Activated CD8-positive, alpha-beta memory T cell treated with anti-CD3 and anti-CD28 coated beads, Interleukin-2, amount 50 U/mL, for 1 hour (primary cell): ENCODE results near the gene RUNX2.
"Not testable (repeated sequence)": the region's sequence is repeated elsewhere in the genome, so short reads cannot be mapped to it uniquely, and the experiment has no call there.

Source experiments
- DNase-seq: peaks from one replicate; pipeline ENCODE4 v3.0.0-alpha.2; 2020; ENCODE audit errors: extremely low read depth

Gene RUNX2

GRCh38 chr6:45648262-45648620 lies 320.1 kb downstream of the RUNX2 start:
- no peak for DNase-seq

- no peak for DNase-seq
These were observed 322.5 kb downstream of the RUNX2 start for GRCh38 chr6:45650524-45651135.

- no peak for DNase-seq
These were observed 323.2 kb downstream of the RUNX2 start for GRCh38 chr6:45651301-45651700.

- DNase-seq: no peak
These were observed 324.3 kb downstream of the RUNX2 start for GRCh38 chr6:45652416-45652815.

- no peak for DNase-seq
These were observed 325.2 kb downstream of the RUNX2 start for GRCh38 chr6:45653117-45653883.

GRCh38 chr6:45654673-45655072 lies 326.5 kb downstream of the RUNX2 start:
- no peak for DNase-seq

- no peak for DNase-seq
These were observed 327.8 kb downstream of the RUNX2 start for GRCh38 chr6:45655745-45656476.

- no peak for DNase-seq
These were observed 329.1 kb downstream of the RUNX2 start for GRCh38 chr6:45657226-45657625.

- DNase-seq: no peak
These were observed 330.3 kb downstream of the RUNX2 start for GRCh38 chr6:45658400-45658799.

GRCh38 chr6:45658958-45659357 lies 330.8 kb downstream of the RUNX2 start:
- no peak for DNase-seq

GRCh38 chr6:45661661-45662060 lies 333.5 kb downstream of the RUNX2 start:
- DNase-seq: no peak

GRCh38 chr6:45663251-45664221 lies 335.4 kb downstream of the RUNX2 start:
- no peak for DNase-seq

- no peak for DNase-seq
These were observed 336.6 kb downstream of the RUNX2 start for GRCh38 chr6:45664707-45665106.

GRCh38 chr6:45665859-45666258 lies 337.7 kb downstream of the RUNX2 start:
- no peak for DNase-seq

- no peak for DNase-seq
These were observed 338.7 kb downstream of the RUNX2 start for GRCh38 chr6:45666846-45667245.

GRCh38 chr6:45667300-45667699 lies 339.2 kb downstream of the RUNX2 start:
- DNase-seq: no peak

- no peak for DNase-seq
These were observed 339.6 kb downstream of the RUNX2 start for GRCh38 chr6:45667766-45668165.

GRCh38 chr6:45668705-45669104 lies 340.6 kb downstream of the RUNX2 start:
- DNase-seq: no peak

GRCh38 chr6:45673167-45673566 lies 345.0 kb downstream of the RUNX2 start:
- DNase-seq: not testable (repeated sequence)

GRCh38 chr6:45675166-45675565 lies 347.0 kb downstream of the RUNX2 start:
- not testable (repeated sequence) for DNase-seq

GRCh38 chr6:45675634-45676033 lies 347.5 kb downstream of the RUNX2 start:
- no peak for DNase-seq

- no peak for DNase-seq
These were observed 348.2 kb downstream of the RUNX2 start for GRCh38 chr6:45676380-45676779.
